Epithelial cell of proximal tubule (primary cell): Measurements from ENCODE around the gene MPG. TPM values are rescaled to one million over a fixed set of nuclear protein-coding genes. Genes with fewer than 3 reads are reported as not detected.
"Not testable (repeated sequence)": the region's sequence is repeated elsewhere in the genome, so short reads cannot be mapped to it uniquely, and the experiment has no call there.

ENCODE experiments used
- DNase-seq: peaks from one replicate; pipeline ENCODE4 v3.0.0-alpha.2; 2011; ENCODE audit warnings: low read depth
- H3K4me3 ChIP-seq: 2 replicates; pipeline ENCODE4 v1.5.1; 2011; ENCODE audit warnings: low read depth, mild to moderate bottlenecking, low read length
- total RNA-seq: library from RNA; depleted of rRNA; stranded (reverse); fragments of >200 nt; gene quantifications from 2 replicates; pipeline ENCODE4 v1.2.3, GENCODE V29; 2015
- TF ChIP-seq, protein P1 (sequence below): conservative IDR thresholded peaks from 2 replicates; pipeline ENCODE4 v1.5.1; 2012; ENCODE audit warnings: low read depth, mild to moderate bottlenecking, low read length

The MPG gene
- total RNA-seq, 1 donor from 2014 or later: 92.8 TPM

DNA sequence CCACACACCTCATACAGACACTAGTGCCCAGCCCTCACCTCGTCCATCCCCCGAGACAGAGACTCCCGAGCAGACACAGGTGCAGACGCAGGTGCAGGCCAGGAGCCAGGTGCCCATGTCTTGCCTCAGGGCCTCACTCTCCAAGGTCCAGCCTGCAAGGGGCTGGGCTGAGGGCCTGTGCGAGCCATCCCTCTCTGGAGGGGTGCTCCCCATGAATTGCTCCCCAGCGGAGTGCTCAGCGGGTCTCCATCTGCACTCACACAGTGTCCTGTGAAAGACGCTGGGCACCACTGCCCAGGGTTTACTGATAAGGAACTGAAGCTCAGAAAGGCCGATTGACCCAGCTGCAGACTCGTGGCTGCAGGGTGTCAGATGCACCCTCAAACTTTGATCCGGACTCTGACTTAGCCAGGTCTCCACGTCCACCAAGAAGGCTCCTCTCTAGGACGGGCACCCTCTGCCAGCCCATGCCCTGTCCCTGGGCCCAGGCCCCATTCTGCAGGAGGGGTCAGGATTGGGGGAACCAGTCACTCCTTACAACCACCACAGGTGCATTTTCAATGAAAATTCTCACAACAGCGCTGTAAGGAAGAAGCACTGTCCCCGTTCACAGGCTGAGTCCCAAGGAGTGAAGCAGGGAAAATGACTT, 41.6 kb upstream of the MPG start:
- TF ChIP-seq, protein P1, sequence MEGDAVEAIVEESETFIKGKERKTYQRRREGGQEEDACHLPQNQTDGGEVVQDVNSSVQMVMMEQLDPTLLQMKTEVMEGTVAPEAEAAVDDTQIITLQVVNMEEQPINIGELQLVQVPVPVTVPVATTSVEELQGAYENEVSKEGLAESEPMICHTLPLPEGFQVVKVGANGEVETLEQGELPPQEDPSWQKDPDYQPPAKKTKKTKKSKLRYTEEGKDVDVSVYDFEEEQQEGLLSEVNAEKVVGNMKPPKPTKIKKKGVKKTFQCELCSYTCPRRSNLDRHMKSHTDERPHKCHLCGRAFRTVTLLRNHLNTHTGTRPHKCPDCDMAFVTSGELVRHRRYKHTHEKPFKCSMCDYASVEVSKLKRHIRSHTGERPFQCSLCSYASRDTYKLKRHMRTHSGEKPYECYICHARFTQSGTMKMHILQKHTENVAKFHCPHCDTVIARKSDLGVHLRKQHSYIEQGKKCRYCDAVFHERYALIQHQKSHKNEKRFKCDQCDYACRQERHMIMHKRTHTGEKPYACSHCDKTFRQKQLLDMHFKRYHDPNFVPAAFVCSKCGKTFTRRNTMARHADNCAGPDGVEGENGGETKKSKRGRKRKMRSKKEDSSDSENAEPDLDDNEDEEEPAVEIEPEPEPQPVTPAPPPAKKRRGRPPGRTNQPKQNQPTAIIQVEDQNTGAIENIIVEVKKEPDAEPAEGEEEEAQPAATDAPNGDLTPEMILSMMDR: no peak
- H3K4me3 ChIP-seq: no peak overlapping the region
- DNase-seq: no peak

DNA sequence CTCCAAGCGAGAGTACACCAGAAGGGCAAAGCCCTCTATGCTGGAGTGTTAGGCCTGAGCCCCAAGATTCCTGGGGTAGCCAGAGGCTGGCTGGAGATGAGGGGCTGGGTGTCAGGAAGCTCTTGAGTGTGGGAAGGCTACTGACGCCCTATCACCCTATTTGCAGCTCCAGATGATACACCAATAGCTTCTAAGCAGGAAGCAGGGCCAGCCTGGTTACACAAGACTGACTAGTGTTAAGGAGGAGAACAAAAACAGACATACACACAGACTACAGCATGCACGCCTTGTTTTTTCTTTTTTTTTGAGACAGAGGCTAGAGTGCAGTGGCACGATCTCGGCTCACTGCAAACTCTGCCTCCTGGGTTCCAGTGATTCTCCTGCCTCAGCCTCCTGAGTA, 40.5 kb upstream of the MPG start:
- DNase-seq: no peak
- TF ChIP-seq, protein P1: no peak
- H3K4me3 ChIP-seq: no peak overlapping the region

DNA sequence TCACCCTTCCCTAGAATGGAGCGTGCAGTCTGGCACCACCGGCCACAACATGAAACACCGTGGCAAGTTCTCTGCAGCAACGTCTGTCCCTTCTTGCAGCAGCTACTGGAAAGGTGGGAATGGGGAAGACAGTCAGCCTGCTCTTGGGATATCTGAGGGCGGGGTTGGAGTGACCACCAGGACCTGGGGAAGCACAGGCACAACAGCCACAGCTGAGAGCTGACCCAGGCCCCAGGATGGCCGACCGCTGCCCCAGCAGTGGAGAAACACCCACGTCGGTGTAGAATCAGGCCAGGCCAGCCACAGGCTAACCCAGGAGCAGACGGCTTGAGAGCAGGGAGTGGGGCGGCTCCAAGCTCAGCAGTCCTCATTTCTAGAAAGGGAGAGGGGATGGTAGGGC, 39.8 kb upstream of the MPG start:
- DNase-seq: not testable (repeated sequence)

DNA sequence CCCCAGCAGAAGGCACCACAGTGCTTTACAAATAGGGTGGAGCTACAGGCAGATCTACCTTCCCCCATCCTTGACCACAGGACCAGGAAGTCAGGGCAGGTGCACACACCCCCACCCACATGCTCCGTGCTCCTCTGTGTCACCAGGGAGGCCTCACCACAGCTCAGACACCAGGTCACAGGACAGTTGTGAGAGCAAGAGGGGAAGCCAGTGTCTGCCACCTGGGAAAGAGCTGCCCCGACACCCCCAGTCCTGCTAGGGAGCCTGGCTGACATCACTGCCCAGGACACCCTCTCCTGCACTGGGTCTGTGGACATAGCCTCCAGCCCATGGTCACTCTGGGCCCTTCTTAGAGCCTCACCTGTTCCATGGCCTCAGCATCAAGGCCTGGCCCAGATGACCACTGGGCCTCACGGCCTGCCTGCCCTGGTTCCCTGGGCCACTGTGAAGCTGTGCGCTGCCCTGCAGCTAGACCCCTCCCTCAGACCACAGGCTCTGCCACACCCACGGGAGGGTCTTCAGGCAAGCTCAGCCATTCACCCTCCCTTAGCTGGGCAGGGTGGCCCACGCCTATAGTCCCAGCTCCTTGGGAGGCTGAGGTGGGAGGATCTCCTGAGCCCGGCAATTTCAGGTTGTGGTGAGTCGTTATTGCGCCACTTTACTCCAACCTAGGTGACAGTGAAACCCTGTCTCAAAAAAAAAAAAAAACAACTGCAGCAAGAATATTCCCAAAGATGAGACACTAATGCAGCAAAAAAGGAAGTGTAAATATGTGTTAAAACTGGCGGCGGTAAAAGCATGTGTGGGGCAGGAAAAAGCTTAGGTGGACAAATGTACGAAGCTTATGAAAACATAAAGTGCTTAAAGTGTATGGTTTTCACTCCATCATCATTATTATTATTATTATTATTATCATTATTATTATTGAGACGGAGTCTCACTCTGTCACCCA, 38.8 kb upstream of the MPG start:
- H3K4me3 ChIP-seq: no peak overlapping the region
- DNase-seq: no peak
- TF ChIP-seq, protein P1: no peak

More for the DNA sequence above, 39.8 kb upstream of the MPG start:
- not testable (repeated sequence) for H3K4me3 ChIP-seq

DNA sequence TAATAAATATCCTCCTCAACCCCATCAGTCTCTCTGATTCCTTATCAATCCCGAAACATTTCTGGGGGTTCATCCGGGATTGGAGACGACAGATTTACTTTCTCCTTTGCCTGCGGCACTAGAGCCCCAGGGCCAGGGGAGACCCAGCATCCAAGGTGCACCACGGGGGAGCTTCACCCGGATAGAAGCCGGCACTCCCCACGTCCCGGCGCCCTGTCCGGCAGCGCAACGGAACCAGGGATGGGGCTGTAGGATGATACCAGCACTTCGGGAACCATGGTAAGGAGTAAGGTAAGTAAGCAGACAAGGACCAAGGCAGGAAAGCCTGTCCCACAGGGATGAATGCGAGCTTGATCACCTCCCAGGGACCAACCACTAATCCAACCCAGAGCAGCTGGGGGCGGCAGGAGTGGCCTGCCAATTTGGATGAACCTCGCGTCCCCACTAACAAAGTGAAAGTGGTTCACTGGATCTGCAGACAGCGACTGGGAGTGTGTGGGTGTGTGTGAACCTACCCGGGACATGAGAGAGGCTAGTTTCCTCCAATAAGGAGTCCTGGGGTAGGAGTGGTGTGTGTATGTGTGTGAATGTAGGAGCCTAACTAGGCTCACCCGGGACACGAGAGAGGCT, 36.5 kb upstream of the MPG start:
- DNase-seq: no peak
- TF ChIP-seq, protein P1: no peak
- no peak overlapping the region for H3K4me3 ChIP-seq

DNA sequence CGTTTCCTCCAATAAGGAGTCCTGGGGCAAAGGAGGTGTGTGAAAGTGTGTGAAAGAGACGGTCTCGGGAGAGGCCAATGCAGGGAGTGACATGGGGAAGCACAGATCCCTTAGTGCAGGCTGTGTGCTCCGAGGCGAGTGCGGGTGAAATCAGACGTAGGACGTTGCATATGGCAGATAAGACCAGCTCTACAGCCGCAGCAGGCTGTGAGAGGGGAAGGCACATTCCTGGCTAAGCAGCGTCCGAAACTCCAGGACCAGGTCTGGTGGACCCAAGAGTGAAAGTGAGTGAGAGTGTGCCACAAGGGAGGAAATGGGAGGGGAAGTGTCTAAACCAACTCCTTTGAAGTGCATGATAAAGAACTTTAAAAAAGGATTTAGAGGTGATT, 36.0 kb upstream of the MPG start:
- H3K4me3 ChIP-seq: no peak overlapping the region
- no peak for DNase-seq
- TF ChIP-seq, protein P1: no peak

DNA sequence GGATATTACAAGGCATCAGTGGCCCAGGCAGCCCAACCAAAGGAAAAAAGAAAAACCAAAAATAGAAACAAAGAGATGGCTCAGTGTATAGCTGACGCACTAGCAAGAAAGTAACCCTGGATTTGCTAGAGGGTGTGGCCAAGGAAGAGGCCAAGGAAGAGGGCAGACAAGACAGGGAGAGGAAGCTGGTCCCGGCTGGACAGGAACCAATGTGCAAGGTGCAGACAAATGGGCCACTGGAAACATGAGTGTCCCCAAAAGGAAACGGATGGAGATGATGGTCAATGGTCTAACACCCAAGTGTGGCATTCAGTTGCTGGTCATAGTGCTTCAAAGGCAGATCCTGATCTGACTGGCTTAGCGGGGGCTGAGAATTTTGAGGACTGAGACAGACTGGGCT, 35.3 kb upstream of the MPG start:
- DNase-seq: no peak
- H3K4me3 ChIP-seq: no peak overlapping the region
- TF ChIP-seq, protein P1: no peak
